ENCODE results near the gene PIAS1.

DNA sequence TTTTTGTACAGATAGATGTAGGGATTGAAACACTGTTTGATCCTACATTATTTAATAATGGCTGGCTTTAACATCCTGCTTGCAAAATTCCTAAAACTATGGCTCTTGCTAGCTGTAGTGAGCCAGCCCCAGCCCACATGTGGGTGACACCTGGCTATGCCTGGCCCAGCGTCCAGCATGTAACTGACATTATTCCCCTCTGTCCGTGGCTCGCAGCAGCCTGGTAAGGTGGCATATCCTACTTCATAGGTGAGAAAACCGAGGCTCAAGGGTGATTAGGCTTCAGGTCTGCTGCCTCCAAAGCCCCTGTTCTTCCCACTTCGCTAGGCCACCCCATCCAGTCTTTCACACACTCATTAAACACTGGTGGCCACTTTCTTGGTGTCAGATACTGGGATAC lies 149.4 kb downstream of the PIAS1 start:
- TF ChIP-seq, protein P1, sequence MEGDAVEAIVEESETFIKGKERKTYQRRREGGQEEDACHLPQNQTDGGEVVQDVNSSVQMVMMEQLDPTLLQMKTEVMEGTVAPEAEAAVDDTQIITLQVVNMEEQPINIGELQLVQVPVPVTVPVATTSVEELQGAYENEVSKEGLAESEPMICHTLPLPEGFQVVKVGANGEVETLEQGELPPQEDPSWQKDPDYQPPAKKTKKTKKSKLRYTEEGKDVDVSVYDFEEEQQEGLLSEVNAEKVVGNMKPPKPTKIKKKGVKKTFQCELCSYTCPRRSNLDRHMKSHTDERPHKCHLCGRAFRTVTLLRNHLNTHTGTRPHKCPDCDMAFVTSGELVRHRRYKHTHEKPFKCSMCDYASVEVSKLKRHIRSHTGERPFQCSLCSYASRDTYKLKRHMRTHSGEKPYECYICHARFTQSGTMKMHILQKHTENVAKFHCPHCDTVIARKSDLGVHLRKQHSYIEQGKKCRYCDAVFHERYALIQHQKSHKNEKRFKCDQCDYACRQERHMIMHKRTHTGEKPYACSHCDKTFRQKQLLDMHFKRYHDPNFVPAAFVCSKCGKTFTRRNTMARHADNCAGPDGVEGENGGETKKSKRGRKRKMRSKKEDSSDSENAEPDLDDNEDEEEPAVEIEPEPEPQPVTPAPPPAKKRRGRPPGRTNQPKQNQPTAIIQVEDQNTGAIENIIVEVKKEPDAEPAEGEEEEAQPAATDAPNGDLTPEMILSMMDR (IDR thresholded peaks at IDR 0.05): no peak
- TF ChIP-seq FOXJ3 (CRISPR knock-in tag; IDR thresholded peaks at IDR 0.05; ENCODE audit: borderline replicate concordance): no peak
- TF ChIP-seq NR2C2 (CRISPR knock-in tag; IDR thresholded peaks at IDR 0.05): no peak

All from WTC11 (cell line).